ENCODE results near the gene SMTNL1. TPM values are rescaled to one million over a fixed set of nuclear protein-coding genes. Genes with fewer than 3 reads are reported as not detected.
A peak's percentile ranks its signal among the peaks of the same experiment; 100 is the strongest.

Gene SMTNL1
- total RNA-seq, 4 donors from 2014 or later: not detected

DNA sequence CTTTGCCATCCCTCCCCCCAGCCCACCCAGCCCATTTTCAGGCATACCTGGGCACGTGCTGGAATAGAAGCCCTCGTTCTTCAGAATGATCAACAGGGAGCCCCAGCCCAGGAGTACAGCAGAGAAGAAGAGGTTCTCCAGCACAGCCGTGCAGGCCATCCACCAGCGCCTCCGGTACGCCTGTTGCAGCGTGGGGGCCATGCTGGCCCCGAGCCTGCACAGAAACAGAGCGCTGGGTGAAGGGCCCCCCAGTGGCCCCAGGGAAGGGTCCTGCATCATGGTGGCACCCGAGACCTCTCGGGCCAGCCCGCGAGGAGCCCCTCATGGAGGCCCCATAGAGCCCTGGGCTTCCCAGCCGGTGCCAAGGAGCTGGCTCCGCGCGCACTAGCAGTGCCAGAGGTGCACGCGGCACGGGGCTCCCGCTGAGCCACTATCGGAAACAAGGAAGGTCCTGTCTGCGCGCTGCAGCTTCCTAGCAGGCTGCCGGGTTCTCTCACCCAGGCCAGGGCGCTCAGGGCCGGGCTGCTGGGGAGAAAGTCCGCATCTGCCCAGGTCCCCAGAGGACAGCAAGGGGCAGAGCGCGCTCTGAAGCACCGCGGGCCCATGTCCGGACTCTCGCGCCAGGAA lies 23.4 kb upstream of the SMTNL1 start:
- DNase-seq: peak; percentile 53
- H3K27me3 ChIP-seq: no peaks in the 10 kb centered on the region
- intact Hi-C loops (cut with DNase I; ENCODE audit: low total_unique reads) (no loop called here), in situ Hi-C loops (cut with MboI; ENCODE audit: low pct_ligation_motif_present in 1 of 4, low pct_unique_long_range_greater_than_20kb in 1 of 4, low sequenced_read_pairs in 3 of 4) (no loop called here)
- 17% methylated on average over 27 of the region's 35 CpGs; no CpG with 5 or more reads in 1 of the 2 donors for WGBS, 2 donors (ENCODE audit: low coverage in 1 of 2)
- H3K9me3 ChIP-seq: no peaks in the 10 kb centered on the region
- H3K36me3 ChIP-seq: no peaks in the 10 kb centered on the region
- peaks cover 11 to 26% (median 20%) of the 10 kb centered on the region in 4 donors for H3K4me1 ChIP-seq
- no peak for TF ChIP-seq POLR2A (IDR thresholded peaks at IDR 0.05)
- H3K4me3 ChIP-seq: peak overlapping the region; percentile 56 to 95 (median 84)
- peak overlapping the region; percentile 60 to 80 (median 67) for H3K27ac ChIP-seq

DNA sequence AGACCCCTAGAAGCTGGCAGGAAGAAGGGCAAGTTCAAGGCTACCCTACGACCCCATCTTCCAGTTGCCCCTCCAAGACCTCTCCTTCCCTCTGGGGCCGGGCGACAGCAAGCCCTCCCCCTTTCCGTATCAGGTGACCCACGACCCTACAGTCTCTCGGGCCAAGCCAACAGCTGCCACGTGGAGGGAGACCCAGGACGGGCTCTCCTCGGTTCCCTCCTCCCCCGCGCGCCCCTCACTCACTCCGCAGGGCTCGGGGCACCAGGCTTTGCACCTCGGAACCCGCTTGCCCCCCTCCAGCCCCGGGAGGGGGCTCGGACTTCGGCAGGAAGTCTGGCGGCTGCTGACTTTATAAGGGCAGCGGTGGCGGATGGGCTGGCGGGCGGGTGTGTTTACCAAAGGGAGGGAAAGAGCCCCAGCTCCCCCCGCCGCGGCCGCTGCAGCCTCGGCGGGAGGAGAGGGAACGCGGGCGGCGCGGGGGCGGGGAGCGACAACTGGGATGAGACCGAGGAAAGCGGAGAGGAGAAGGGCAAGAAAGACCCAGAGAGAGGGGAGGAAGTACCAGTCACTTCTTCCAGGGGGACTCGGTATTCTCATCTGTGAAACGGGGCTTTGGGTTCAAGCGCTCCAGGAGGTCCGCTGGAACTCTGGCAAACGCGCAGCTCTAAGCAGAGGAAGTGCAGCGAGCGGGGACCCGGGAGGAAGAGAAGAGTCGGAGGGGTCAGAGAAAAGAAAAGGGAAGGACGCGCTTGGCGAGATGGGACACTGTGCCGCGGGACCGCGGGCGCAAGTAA lies 22.7 kb upstream of the SMTNL1 start:
- in situ Hi-C loops (cut with MboI; ENCODE audit: low pct_ligation_motif_present in 1 of 4, low pct_unique_long_range_greater_than_20kb in 1 of 4, low sequenced_read_pairs in 3 of 4) (no loop called here), intact Hi-C loops (cut with DNase I; ENCODE audit: low total_unique reads) (no loop called here)
- H3K4me3 ChIP-seq: peak overlapping the region; percentile 56 to 95 (median 84)
- no peaks in the 10 kb centered on the region for H3K27me3 ChIP-seq
- WGBS, 2 donors (ENCODE audit: low coverage in 1 of 2): 0 to 1% methylated on average over 3 to 54 of the region's 57 CpGs
- TF ChIP-seq EP300 (IDR thresholded peaks at IDR 0.05; ENCODE audit: low read depth) (no peak), POLR2A (IDR thresholded peaks at IDR 0.05) (no peak), POLR2AphosphoS5 (IDR thresholded peaks at IDR 0.05) (no peak)
- TF ChIP-seq, protein P1, sequence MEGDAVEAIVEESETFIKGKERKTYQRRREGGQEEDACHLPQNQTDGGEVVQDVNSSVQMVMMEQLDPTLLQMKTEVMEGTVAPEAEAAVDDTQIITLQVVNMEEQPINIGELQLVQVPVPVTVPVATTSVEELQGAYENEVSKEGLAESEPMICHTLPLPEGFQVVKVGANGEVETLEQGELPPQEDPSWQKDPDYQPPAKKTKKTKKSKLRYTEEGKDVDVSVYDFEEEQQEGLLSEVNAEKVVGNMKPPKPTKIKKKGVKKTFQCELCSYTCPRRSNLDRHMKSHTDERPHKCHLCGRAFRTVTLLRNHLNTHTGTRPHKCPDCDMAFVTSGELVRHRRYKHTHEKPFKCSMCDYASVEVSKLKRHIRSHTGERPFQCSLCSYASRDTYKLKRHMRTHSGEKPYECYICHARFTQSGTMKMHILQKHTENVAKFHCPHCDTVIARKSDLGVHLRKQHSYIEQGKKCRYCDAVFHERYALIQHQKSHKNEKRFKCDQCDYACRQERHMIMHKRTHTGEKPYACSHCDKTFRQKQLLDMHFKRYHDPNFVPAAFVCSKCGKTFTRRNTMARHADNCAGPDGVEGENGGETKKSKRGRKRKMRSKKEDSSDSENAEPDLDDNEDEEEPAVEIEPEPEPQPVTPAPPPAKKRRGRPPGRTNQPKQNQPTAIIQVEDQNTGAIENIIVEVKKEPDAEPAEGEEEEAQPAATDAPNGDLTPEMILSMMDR (IDR thresholded peaks at IDR 0.05): no peak
- no peaks in the 10 kb centered on the region for H3K9me3 ChIP-seq
- peak; percentile 72 for DNase-seq
- H3K36me3 ChIP-seq: no peaks in the 10 kb centered on the region
- peak overlapping the region; percentile 60 to 80 (median 67) for H3K27ac ChIP-seq
- peaks cover 11 to 26% (median 20%) of the 10 kb centered on the region in 4 donors for H3K4me1 ChIP-seq

DNA sequence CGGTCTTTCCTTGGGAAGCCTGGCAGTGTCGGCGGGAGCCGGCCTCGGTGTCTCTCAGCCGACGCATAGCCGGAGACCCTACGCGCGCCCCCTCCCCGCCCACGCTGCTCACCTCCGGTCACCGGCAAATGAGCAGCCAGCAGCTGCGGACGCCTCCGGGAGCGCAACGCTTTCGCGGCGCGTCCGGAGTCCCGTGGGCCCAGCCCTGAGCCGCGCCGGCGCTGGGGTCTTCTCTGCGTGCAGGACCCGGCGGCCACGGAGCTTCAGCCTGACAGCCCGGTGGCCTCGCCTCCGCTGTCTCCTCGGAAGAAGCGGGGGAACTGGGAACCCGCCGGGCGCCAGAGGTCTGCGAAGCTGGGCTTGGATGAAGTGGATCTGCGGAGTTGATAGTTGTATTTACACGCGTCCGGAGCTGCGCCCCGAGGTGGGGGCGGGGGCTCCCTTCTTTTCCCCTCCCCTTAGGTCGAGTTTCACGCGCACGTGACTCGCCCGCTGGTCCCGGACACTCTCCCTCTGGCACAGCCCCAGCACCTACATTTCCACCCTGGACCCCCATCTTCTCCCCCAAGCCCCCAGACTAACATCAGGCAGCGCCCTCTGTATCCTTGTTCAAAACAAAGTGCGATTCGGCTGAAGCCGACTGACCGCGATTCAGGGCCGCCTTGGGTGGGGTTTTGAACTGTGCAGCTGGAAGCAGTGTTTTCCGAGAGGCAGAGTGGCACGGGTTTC lies 21.9 kb upstream of the SMTNL1 start, which contains the start of gene SLC43A1:
TSS of gene SLC43A1 (minus strand) at position 371 of the 729 bp plus-strand sequence. CDS start 1,591 bp downstream, outside the sequence.
- Histone ChIP-seq H3K27me3 (no peaks in the 10 kb centered on the region), H3K27ac (peak within 1 kb of the TSS; percentile 60 to 80 (median 67)), H3K9me3 (no peaks in the 10 kb centered on the region), H3K4me1 (peaks cover 11 to 26% (median 20%) of the 10 kb centered on the region in 4 donors), H3K4me3 (peak within 1 kb of the TSS; percentile 56 to 95 (median 84)), H3K36me3 (no peaks in the 10 kb centered on the region)
- WGBS, 2 donors (ENCODE audit: low coverage in 1 of 2): 0% methylated on average over 43 of the region's 66 CpGs; no CpG with 5 or more reads in 1 of the 2 donors
- peak; percentile 58 for DNase-seq
- intact Hi-C loops (cut with DNase I; ENCODE audit: low total_unique reads): no loop called here
- peak in 1 of 3 donors; percentile 27 for TF ChIP-seq POLR2AphosphoS5 (IDR thresholded peaks at IDR 0.05)
- TF ChIP-seq POLR2A (IDR thresholded peaks at IDR 0.05): no peak
- in situ Hi-C loops (cut with MboI; ENCODE audit: low pct_ligation_motif_present in 1 of 4, low pct_unique_long_range_greater_than_20kb in 1 of 4, low sequenced_read_pairs in 3 of 4): no loop called here

DNA sequence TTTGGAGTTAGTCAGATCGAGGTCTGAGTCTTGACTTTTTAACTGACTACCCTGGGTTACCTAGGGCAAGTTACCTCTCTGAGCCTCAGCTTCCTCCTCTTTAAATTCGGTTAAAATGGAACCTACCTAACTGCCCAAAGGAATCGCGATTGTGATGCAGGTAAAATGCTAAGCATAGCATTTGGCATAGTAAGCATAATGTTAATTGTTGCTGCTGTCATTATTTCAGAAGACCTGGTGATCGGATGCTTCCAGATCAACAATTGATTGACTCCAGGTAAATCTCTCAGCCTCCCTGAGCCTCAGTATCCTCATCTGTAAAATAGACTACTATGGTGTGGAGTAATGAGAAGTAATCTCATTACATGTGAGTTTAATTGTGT lies 21.3 kb upstream of the SMTNL1 start:
- H3K4me3 ChIP-seq: peak overlapping the region in 3 of 4 donors; percentile 56 to 95 (median 80)
- no peaks in the 10 kb centered on the region for H3K36me3 ChIP-seq
- in situ Hi-C loops (cut with MboI; ENCODE audit: low pct_ligation_motif_present in 1 of 4, low pct_unique_long_range_greater_than_20kb in 1 of 4, low sequenced_read_pairs in 3 of 4) (no loop called here), intact Hi-C loops (cut with DNase I; ENCODE audit: low total_unique reads) (no loop called here)
- no peaks in the 10 kb centered on the region for H3K27me3 ChIP-seq
- no peaks in the 10 kb centered on the region for H3K9me3 ChIP-seq
- 15 to 67% methylated on average over 1 to 5 of the region's 5 CpGs for WGBS, 2 donors (ENCODE audit: low coverage in 1 of 2)
- no peak for DNase-seq
- peak overlapping the region in 3 of 4 donors; percentile 60 to 80 (median 68) for H3K27ac ChIP-seq
- TF ChIP-seq EP300 (IDR thresholded peaks at IDR 0.05; ENCODE audit: low read depth): no peak
- no peak for TF ChIP-seq POLR2AphosphoS5 (IDR thresholded peaks at IDR 0.05)
- TF ChIP-seq, protein P1 (IDR thresholded peaks at IDR 0.05): no peak
- TF ChIP-seq POLR2A (IDR thresholded peaks at IDR 0.05): no peak
- peaks cover 11 to 26% (median 20%) of the 10 kb centered on the region in 4 donors for H3K4me1 ChIP-seq
